ENCODE measurements around the gene TLL1.

GRCh38 chr4:165873298-165874071 lies 448 bp downstream of the TLL1 start:
- no peak for TF ChIP-seq POLR2A (IDR thresholded peaks at IDR 0.05)
- TF ChIP-seq CTCF (IDR thresholded peaks at IDR 0.05) = no peak
- TF ChIP-seq EP300 (IDR thresholded peaks at IDR 0.05) = no peak
